Lower leg skin (tissue), 3 donors: ENCODE data around the gene SAPCD2.

Source experiments
- POLR2A ChIP-seq, 2 donors: fragments of 450-650 bp; IDR thresholded peaks; one replicate each; pipeline ENCODE4 v1.6.1; 2016 to 2017; ENCODE audit warnings: antibody characterized with exemption in 2 of 2, mild to moderate bottlenecking in 1 of 2, moderate library complexity in 1 of 2
- TF ChIP-seq, protein P1 (sequence below), 3 donors: fragments of 450-650 bp; IDR thresholded peaks; one replicate each; pipeline ENCODE4 v1.5.1; 2016; ENCODE audit warnings: antibody characterized with exemption in 3 of 3, mild to moderate bottlenecking in 3 of 3, moderate library complexity in 2 of 3

DNA sequence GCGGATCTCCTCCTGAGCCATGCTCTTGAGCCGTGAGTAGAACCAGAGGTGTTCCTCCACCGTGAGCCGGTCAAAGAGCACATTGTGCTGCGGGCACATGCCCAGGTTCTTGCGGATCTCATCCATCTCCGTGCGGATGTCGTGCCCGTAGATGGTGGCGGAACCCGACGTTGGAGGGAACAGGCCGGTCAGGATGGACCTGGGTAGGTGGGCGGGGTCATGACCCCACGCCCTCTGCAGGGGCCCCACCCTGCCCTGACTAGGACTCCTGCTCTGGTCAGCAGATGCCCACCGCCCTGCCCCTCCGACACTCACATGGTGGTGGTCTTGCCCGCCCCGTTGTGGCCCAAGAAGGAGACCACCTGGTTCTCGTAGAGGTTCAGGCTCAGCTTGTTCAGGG lies 54.4 kb downstream of the SAPCD2 start:
- TF ChIP-seq, protein P1, sequence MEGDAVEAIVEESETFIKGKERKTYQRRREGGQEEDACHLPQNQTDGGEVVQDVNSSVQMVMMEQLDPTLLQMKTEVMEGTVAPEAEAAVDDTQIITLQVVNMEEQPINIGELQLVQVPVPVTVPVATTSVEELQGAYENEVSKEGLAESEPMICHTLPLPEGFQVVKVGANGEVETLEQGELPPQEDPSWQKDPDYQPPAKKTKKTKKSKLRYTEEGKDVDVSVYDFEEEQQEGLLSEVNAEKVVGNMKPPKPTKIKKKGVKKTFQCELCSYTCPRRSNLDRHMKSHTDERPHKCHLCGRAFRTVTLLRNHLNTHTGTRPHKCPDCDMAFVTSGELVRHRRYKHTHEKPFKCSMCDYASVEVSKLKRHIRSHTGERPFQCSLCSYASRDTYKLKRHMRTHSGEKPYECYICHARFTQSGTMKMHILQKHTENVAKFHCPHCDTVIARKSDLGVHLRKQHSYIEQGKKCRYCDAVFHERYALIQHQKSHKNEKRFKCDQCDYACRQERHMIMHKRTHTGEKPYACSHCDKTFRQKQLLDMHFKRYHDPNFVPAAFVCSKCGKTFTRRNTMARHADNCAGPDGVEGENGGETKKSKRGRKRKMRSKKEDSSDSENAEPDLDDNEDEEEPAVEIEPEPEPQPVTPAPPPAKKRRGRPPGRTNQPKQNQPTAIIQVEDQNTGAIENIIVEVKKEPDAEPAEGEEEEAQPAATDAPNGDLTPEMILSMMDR (IDR thresholded peaks at IDR 0.05): no peak
- TF ChIP-seq POLR2A (IDR thresholded peaks at IDR 0.05): no peak
